ENCODE measurements around the gene PACRG.

DNA sequence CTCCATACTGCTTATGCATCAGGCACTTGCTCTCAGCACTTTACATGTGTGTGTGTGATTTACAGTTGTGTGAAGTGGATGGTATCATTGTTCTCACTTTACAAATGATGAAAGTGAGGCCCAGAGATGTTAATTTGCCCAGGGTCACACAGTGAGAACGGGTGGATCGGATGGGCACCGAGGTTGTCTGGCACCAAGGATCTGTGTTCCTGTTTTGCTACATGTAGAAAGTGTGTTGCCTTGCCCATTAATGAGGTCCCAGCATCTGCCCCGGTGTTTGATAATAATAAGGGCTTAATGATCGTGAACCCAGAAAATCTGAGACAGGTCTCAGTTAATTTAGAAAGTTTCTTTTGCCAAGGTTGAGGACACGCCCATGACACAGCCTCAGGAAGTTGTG is 470.6 kb downstream of the PACRG start:
- TF ChIP-seq REST (IDR thresholded peaks at IDR 0.05; ENCODE audit: insufficient read depth in 1 of 2, low read depth in 2 of 2, low read length in 2 of 2) (no peak), POLR2AphosphoS5 (IDR thresholded peaks at IDR 0.05; ENCODE audit: low read depth, low read length) (no peak), TAF1 (IDR thresholded peaks at IDR 0.05; ENCODE audit: borderline replicate concordance, insufficient read depth, low read length) (no peak), SIN3A (IDR thresholded peaks at IDR 0.05; ENCODE audit: borderline replicate concordance, insufficient read depth, low read length) (no peak), FOXP2 (optimal IDR thresholded peaks at IDR 0.05; ENCODE audit: borderline replicate concordance, extremely low read depth, extremely low read length, insufficient read depth) (no peak)
